GM13976 (cell line): Measurements from ENCODE around the gene POLR1G.
A peak's percentile ranks its signal among the peaks of the same experiment; 100 is the strongest.

Experiments used
- DNase-seq: peaks from one replicate; pipeline ENCODE4 v3.0.0; 2012; ENCODE audit warnings: low spot score
- in situ Hi-C: fragments of 300-500 bp; cut with MboI; formaldehyde crosslinking; loops from one replicate; pipeline ENCODE4 v1.12.0; 2022; ENCODE audit warnings: low sequenced_read_pairs, mixed read lengths, inconsistent platforms; ENCODE audit not compliant: unreplicated experiment
- TF ChIP-seq, protein P1 (sequence below): IDR thresholded peaks from 2 replicates; pipeline ENCODE4 v1.5.1; 2012; ENCODE audit warnings: borderline replicate concordance, mild to moderate bottlenecking; ENCODE audit not compliant: insufficient read depth; ENCODE audit errors: extremely low read depth, missing control alignments, control extremely low read depth

POLR1G gene

DNA sequence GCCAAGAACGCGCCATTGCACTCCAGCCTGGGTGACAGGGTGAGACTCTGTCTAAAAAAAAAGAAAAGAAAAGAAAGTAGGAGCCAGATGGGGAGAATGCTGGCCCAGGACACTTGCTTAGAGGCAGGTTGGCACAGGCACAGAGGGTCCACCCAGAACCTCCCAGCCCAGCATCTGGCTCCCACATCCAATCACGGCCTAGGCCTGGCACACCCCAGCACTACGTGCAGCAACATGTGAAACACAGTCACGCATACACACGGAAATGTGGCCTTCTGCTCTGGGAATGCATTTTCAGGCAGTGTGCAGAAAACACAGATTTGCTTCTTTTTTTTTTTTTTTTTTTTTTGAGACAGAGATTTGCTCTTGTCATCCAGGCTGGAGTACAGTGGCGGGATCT, 40.5 kb downstream of the POLR1G start:
- TF ChIP-seq, protein P1, sequence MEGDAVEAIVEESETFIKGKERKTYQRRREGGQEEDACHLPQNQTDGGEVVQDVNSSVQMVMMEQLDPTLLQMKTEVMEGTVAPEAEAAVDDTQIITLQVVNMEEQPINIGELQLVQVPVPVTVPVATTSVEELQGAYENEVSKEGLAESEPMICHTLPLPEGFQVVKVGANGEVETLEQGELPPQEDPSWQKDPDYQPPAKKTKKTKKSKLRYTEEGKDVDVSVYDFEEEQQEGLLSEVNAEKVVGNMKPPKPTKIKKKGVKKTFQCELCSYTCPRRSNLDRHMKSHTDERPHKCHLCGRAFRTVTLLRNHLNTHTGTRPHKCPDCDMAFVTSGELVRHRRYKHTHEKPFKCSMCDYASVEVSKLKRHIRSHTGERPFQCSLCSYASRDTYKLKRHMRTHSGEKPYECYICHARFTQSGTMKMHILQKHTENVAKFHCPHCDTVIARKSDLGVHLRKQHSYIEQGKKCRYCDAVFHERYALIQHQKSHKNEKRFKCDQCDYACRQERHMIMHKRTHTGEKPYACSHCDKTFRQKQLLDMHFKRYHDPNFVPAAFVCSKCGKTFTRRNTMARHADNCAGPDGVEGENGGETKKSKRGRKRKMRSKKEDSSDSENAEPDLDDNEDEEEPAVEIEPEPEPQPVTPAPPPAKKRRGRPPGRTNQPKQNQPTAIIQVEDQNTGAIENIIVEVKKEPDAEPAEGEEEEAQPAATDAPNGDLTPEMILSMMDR, result no peak
- in situ Hi-C loops, result no loop called here
- DNase-seq, result no peak

DNA sequence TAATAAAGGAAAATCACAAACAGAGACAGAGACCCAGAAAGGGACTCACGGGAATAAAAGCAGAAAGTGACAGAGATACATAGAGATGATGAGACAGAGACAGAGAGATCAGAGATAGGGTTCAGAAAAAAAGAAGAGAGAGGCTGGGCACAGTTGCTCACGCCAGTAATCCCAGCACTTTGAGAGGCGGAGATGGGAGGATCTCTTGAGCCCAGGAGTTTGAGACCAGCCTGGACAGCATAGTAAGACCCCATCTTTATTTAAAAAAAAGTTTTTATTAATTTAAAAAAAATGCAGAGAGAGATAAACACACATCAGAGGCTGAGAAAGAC, 41.9 kb downstream of the POLR1G start:
- in situ Hi-C loops, result no loop called here
- no peak for DNase-seq
- TF ChIP-seq, protein P1, result no peak

DNA sequence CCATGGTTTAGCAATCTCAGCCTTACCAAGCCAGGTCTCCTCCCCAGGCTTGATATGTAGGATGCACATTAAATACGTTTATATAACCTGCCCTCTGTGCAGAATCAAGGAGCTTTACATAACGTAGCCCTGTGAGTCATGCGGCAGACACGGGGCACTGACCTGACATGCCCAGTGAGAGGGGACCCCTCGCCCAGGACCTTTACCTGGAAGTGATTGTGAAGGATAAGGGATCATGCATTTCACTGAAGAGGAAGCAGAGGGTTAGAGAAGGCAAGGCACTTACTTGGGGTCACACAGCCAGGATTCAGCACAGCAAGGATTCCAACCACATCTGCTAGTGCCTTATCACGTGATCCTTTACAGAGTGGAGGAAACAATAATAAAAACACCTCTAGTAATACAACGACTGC, 42.4 kb downstream of the POLR1G start:
- TF ChIP-seq, protein P1, result no peak
- in situ Hi-C loops, result no loop called here
- DNase-seq, result no peak

DNA sequence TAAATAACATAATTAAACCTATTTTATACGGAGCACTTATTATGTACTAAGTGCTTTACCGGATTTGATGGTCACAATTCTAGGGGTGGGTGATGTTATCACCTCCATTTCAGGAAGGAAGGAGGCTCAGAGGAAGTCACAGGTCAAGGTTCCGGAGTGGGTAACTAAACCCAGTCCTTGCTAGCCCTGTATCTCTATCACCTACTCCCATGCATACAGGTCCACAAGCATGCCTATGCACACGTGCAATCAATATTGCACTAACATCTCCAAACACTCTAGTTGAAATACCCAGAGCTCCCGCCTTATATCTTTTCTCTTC, 43.5 kb downstream of the POLR1G start:
- DNase-seq, result no peak
- TF ChIP-seq, protein P1, result no peak
- in situ Hi-C loops, result no loop called here

DNA sequence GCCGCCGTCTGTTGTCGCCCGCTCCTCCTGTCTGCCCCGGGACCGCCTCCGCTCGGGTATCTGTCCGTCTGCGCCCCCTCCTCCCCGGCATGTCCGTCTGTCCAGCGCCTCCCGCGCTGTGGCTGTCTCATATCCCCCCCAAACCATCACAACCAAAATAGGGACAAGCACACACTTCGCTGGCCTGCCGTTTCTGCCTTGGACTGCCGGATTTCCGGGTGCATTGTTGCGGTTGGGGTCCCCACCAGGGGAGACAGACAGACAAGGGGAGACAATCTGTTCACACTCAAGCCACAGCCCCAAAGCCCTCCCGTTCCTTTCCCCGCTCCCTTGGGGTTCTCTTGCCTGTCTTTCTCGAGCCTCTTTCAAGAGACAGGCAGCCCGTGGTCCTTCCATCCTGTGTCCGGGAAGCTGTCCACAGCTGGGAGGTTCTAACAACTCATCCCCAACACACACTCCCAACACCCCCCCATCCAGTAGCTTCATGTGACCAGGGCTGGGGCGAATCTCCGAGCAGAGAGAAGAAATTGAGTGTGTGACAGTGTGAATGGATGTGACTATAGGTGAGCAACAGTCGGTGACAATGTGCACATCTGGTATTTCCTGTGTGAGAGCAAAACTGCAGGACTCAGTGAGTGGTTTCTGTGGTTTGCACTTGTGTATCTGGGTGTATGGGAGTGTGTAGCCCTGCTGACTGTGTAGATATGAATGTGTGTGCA, 44.8 kb downstream of the POLR1G start:
- TF ChIP-seq, protein P1, result peak; percentile 1
- in situ Hi-C loops, result no loop called here
- no peak for DNase-seq

DNA sequence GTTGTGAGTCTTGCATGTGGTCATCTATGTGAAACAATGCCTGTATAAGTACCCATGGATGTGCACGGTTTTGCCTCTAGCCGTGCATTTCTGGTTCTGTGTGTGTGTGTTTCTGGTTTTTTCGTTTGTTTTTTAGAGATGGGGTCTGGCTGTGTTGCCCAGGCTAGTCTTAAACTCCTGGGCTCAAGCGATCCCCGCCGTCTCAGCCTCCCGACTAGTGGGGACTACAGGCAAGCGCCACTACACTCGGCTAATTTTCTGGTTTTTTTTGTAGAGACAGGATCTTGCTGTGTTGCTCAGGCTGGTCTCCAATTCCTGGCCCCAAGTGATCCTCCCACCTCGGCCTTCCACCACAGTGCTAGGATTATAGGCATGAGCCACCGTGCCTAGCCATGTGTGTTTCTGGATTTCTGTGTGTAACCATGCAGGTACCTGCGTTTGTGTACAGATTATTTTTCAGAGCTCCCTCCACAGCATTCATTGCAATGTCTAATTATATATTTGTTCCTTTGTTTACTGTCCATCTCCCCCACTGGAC, 45.5 kb downstream of the POLR1G start:
- TF ChIP-seq, protein P1, result no peak

More for the DNA sequence above, 45.5 kb downstream of the POLR1G start:
- in situ Hi-C loops, result no loop called here
- DNase-seq, result no peak
